Naive thymus-derived CD4-positive, alpha-beta T cell (primary cell): ENCODE data around the gene TCTN1. TPM values are rescaled to one million over a fixed set of nuclear protein-coding genes. Genes with fewer than 3 reads are reported as not detected.
"Not testable (repeated sequence)": the region's sequence is repeated elsewhere in the genome, so short reads cannot be mapped to it uniquely, and the experiment has no call there.

Source experiments
- ATAC-seq: fragments of 150-1000 bp; cut with Tn5 transposase; 2 replicates; pipeline ENCODE4 v1.10.0; 2021; ENCODE audit warnings: mild to moderate bottlenecking, moderate library complexity
- CTCF ChIA-PET: fragments of 350-600 bp; sonication (Branson Sonifier 250); formaldehyde crosslinking; loops from one replicate; lab custom pipeline; 2021; ENCODE audit warnings: antibody characterized with exemption; lab: Charles Lee
- POLR2A ChIA-PET: fragments of 350-600 bp; sonication (Branson Sonifier 250); formaldehyde crosslinking; loops from one replicate; lab custom pipeline; 2021; ENCODE audit warnings: antibody characterized with exemption, inconsistent platforms; lab: Charles Lee
- DNase-seq, 9 donors: peaks; one replicate each; pipeline versions ENCODE4 v3.0.0 to v3.0.0-alpha.2; 2020 to 2022; ENCODE audit warnings: mixed read lengths in 1 of 9
- H3K27ac ChIP-seq: one replicate; pipeline ENCODE4 v1.7.0; 2013; ENCODE audit warnings: mild to moderate bottlenecking, low read depth, low read length, moderate library complexity
- H3K27me3 ChIP-seq, 2 donors: one replicate each; pipeline ENCODE4 v1.7.0; 2013; ENCODE audit warnings: low read length in 2 of 2, mild to moderate bottlenecking in 2 of 2, moderate library complexity in 2 of 2; ENCODE audit not compliant: control insufficient read depth in 2 of 2, insufficient read depth in 2 of 2
- H3K36me3 ChIP-seq, 3 experiments: 1 replicate in 2 of 3; 2 replicates in 1 of 3; pipeline ENCODE4 v1.7.0; 2013; ENCODE audit warnings: low read length in 3 of 3, mild to moderate bottlenecking in 3 of 3, moderate library complexity in 1 of 3; ENCODE audit not compliant: insufficient read depth in 3 of 3, control insufficient read depth in 2 of 3
- H3K4me1 ChIP-seq, 2 donors: one replicate each; pipeline ENCODE4 v1.7.0; 2013; ENCODE audit warnings: low read length in 2 of 2, mild to moderate bottlenecking in 2 of 2, moderate library complexity in 1 of 2; ENCODE audit not compliant: control insufficient read depth in 2 of 2, insufficient read depth in 2 of 2
- H3K4me3 ChIP-seq: 2 replicates; pipeline ENCODE4 v1.7.0; 2013; ENCODE audit warnings: mild to moderate bottlenecking, low read length
- H3K9me3 ChIP-seq, 3 experiments: 1 replicate in 2 of 3; 2 replicates in 1 of 3; pipeline ENCODE4 v1.7.0; 2013; ENCODE audit warnings: low read length in 3 of 3; ENCODE audit not compliant: control insufficient read depth in 2 of 3
- H3K27ac Mint-ChIP-seq, 9 donors: one replicate each; pipeline ENCODE4 v1.8.0; 2020 to 2022; ENCODE audit warnings: mixed read lengths in 9 of 9, mild to moderate bottlenecking in 8 of 9, moderate library complexity in 5 of 9, inconsistent platforms in 2 of 9
- H3K27me3 Mint-ChIP-seq, 5 donors: one replicate each; pipeline ENCODE4 v1.8.0; 2021 to 2022; ENCODE audit warnings: mixed read lengths in 5 of 5, mild to moderate bottlenecking in 1 of 5
- H3K36me3 Mint-ChIP-seq, 5 donors: one replicate each; pipeline ENCODE4 v1.8.0; 2020 to 2022; ENCODE audit warnings: mixed read lengths in 5 of 5, mild to moderate bottlenecking in 3 of 5, inconsistent platforms in 1 of 5
- H3K4me1 Mint-ChIP-seq, 7 donors: one replicate each; pipeline ENCODE4 v1.8.0; 2020 to 2022; ENCODE audit warnings: mixed read lengths in 7 of 7, mild to moderate bottlenecking in 3 of 7, inconsistent platforms in 1 of 7
- H3K4me3 Mint-ChIP-seq, 10 donors: one replicate each; pipeline ENCODE4 v1.8.0; 2020 to 2022; ENCODE audit warnings: mild to moderate bottlenecking in 10 of 10, mixed read lengths in 10 of 10, moderate library complexity in 6 of 10, inconsistent platforms in 2 of 10
- H3K9me3 Mint-ChIP-seq, 11 donors: one replicate each; pipeline ENCODE4 v1.8.0; 2020 to 2022; ENCODE audit warnings: mixed read lengths in 11 of 11, mild to moderate bottlenecking in 4 of 11, inconsistent platforms in 1 of 11, moderate library complexity in 1 of 11
- intact Hi-C, 2 donors: fragments of 100-400 bp; cut with micrococcal nuclease; formaldehyde crosslinking; loops; one replicate each; pipeline ENCODE4 v1.15.1; 2023
- polyA plus RNA-seq, 2 donors: library from polyadenylated mRNA; unstranded; fragments of 300-500 nt; fragmentation: Illumina TruSeq; gene quantifications; one replicate each; pipeline ENCODE4 v1.2.3, GENCODE V29; 2021
- total RNA-seq, 6 experiments: library from RNA in 5 of 6; stranded (reverse) in 5 of 6; gene quantifications; 1 replicate in 5 of 6; 2 replicates in 1 of 6; pipeline ENCODE4 v1.2.3 and lab custom pipeline; 2021 to 2026

TCTN1 gene
- total and polyA plus RNA-seq, 7 experiments from 2014 or later: 4.2 to 13.0 (median 8.8) TPM

- no peak overlapping the region for H3K4me3 ChIP-seq
- H3K9me3 ChIP-seq: no peaks in the 10 kb centered on the region
- H3K36me3 ChIP-seq: peaks cover 0 to 27% (median 0%) of the 10 kb centered on the region in 3 experiments
- ChIA-PET CTCF (interaction anchor here (1.1 kb wide), 1 partner anchor 33 kb away, joined by 3 read pairs; no protein-coding TSS in a partner anchor), POLR2A (interaction anchor here (0.7 to 1.7 kb wide), 2 partner anchors 36 to 92 kb away, joined by 3 to 7 read pairs; partner anchors contain the start of gene TCTN1)
- Mint-ChIP-seq H3K27me3 (no peaks in the 10 kb centered on the region), H3K27ac (peak overlapping the region in 4 of 9 donors; percentile 65 to 88 (median 88)), H3K4me3 (no peak overlapping the region), H3K9me3 (no peaks in the 10 kb centered on the region), H3K4me1 (peaks cover 11 to 50% (median 33%) of the 10 kb centered on the region in 7 donors), H3K36me3 (peaks cover 11 to 46% (median 26%) of the 10 kb centered on the region in 5 donors)
- ATAC-seq (no peak), DNase-seq (no peak)
- no peaks in the 10 kb centered on the region for H3K27me3 ChIP-seq
- intact Hi-C loops: loop anchor here in 1 of 2 donors (5.0 kb wide), 1 partner anchor 38 kb away; the partner anchor contains the start of gene HVCN1
- H3K4me1 ChIP-seq: peaks cover 0 to 16% of the 10 kb centered on the region in 2 donors
- H3K27ac ChIP-seq: no peak overlapping the region
These were observed 35.5 kb downstream of the TCTN1 start for GRCh38 chr12:110649341-110649847.

DNA sequence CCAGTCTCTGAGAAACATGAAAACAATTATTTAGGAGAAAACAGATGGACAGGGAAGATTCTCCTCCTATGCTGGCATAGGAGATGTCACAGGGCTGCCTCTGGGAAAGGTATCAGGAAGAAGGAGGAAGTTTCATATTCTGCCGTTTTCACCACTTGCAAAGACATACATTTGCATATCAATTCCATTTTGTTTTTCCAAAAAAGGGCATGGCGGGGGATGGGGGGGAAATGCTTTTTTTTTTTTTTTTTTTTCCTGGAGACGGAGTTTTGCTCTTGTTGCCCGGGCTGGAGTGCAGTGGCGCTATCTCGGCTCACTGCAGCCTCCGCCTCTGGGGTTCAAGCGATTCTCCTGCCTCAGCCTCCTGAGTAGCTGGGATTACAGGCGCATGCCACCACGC is 40.3 kb downstream of the TCTN1 start:
- H3K27me3 Mint-ChIP-seq, ATAC-seq, H3K4me3 Mint-ChIP-seq, H3K9me3 ChIP-seq, H3K9me3 Mint-ChIP-seq, H3K4me1 Mint-ChIP-seq, H3K4me1 ChIP-seq, intact Hi-C loops, H3K27ac ChIP-seq, H3K4me3 ChIP-seq, DNase-seq, H3K27me3 ChIP-seq: not testable (repeated sequence)
- ChIA-PET CTCF (interaction anchor here (1.2 kb wide), 1 partner anchor 15 kb away, joined by 5 read pairs; no protein-coding TSS in a partner anchor), POLR2A (interaction anchor here (0.7 kb wide), 1 partner anchor 142 kb away, joined by 5 read pairs; no protein-coding TSS in a partner anchor)
- peaks cover 16 to 68% (median 31%) of the 10 kb centered on the region in 5 donors for H3K36me3 Mint-ChIP-seq
- peaks cover 0 to 32% (median 0%) of the 10 kb centered on the region in 3 experiments for H3K36me3 ChIP-seq
- H3K27ac Mint-ChIP-seq: peak overlapping the region in 1 of 9 donors; percentile 7

DNA sequence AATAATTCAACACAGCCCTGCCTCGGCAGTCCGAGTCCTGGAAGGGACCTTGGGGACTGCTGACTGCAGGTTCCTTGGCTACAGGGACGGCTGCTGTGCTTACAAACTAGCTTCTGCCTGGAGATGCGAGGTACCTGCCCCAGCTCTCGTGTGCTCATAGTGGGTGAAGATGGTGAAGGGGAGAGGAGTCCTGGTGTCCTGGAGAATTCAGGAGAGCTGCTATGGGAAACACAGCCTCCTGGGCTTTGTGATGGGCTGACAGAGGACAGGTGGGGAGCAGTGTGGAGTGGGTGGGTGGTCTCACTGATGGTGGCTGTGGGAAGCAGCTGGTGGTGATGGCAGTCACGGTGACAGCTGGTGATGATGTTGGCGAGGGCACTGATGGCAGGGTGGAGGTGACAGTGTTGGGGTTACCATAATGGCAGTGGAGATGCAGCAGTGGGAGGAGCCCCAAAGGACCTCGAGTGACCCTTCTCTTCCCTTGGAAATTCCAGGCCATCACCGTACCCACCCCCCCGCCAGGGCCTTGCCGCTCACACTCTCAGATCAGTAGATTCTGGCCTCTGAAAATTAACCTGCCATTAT is 42.2 kb downstream of the TCTN1 start:
- POLR2A ChIA-PET: interaction anchor here (0.6 kb wide), 1 partner anchor 863 kb away, joined by 4 read pairs; no protein-coding TSS in a partner anchor
- intact Hi-C loops: loop anchor here in 1 of 2 donors (5.0 kb wide), 1 partner anchor 41 kb away; no protein-coding TSS in a partner anchor
- H3K27me3 Mint-ChIP-seq: no peaks in the 10 kb centered on the region
- H3K36me3 Mint-ChIP-seq: peaks cover 17 to 65% (median 34%) of the 10 kb centered on the region in 5 donors
- H3K4me3 Mint-ChIP-seq: no peak overlapping the region
- H3K4me1 Mint-ChIP-seq: peaks cover under 1 to 7% (median 6%) of the 10 kb centered on the region in 7 donors
- Histone ChIP-seq H3K27me3 (no peaks in the 10 kb centered on the region), H3K36me3 (peaks cover 0 to 19% (median 0%) of the 10 kb centered on the region in 3 experiments), H3K4me1 (peaks cover under 1 to 2% of the 10 kb centered on the region in 2 donors), H3K27ac (no peak overlapping the region), H3K4me3 (no peak overlapping the region), H3K9me3 (no peaks in the 10 kb centered on the region)
- ATAC-seq (no peak), DNase-seq (no peak)
- H3K9me3 Mint-ChIP-seq: peaks cover 0 to 2% (median 0%) of the 10 kb centered on the region in 11 donors
- CTCF ChIA-PET: interaction anchor here (1.4 kb wide), 1 partner anchor 38 kb away, joined by 6 read pairs; no protein-coding TSS in a partner anchor
- H3K27ac Mint-ChIP-seq: peak overlapping the region in 1 of 9 donors; percentile 20

- Histone ChIP-seq H3K4me3 (no peak overlapping the region), H3K36me3 (peaks cover 0 to 10% (median 0%) of the 10 kb centered on the region in 3 experiments), H3K27me3 (no peaks in the 10 kb centered on the region), H3K4me1 (peaks cover 11 to 14% of the 10 kb centered on the region in 2 donors), H3K9me3 (no peaks in the 10 kb centered on the region), H3K27ac (no peak overlapping the region)
- no peak overlapping the region for H3K4me3 Mint-ChIP-seq
- ChIA-PET CTCF (no interaction called here), POLR2A (no interaction called here)
- intact Hi-C loops: loop anchor here in 1 of 2 donors (5.0 kb wide), 1 partner anchor 40 kb away; no protein-coding TSS in a partner anchor
- ATAC-seq (no peak), DNase-seq (no peak)
- no peaks in the 10 kb centered on the region for H3K27me3 Mint-ChIP-seq
- H3K36me3 Mint-ChIP-seq: peaks cover 15 to 57% (median 32%) of the 10 kb centered on the region in 5 donors
- peaks cover 0 to 4% (median 0%) of the 10 kb centered on the region in 11 donors for H3K9me3 Mint-ChIP-seq
- peak overlapping the region in 2 of 9 donors; percentile 2 to 53 for H3K27ac Mint-ChIP-seq
- H3K4me1 Mint-ChIP-seq: peaks cover 12 to 22% (median 15%) of the 10 kb centered on the region in 7 donors
These were observed 43.8 kb downstream of the TCTN1 start for GRCh38 chr12:110657747-110658146.

GRCh38 chr12:110658242-110658641 is 44.3 kb downstream of the TCTN1 start:
- no peak for DNase-seq
- peaks cover 0 to 6% (median 0%) of the 10 kb centered on the region in 11 donors for H3K9me3 Mint-ChIP-seq
- intact Hi-C loops: loop anchor here in 1 of 2 donors (5.0 kb wide), 1 partner anchor 39 kb away; no protein-coding TSS in a partner anchor

GRCh38 chr12:110658878-110659277 is 44.9 kb downstream of the TCTN1 start:
- Mint-ChIP-seq H3K4me3 (no peak overlapping the region), H3K27ac (peak overlapping the region in 1 of 9 donors; percentile 6), H3K9me3 (peaks cover 0 to 6% (median under 1%) of the 10 kb centered on the region in 11 donors), H3K4me1 (peaks cover 12 to 26% (median 15%) of the 10 kb centered on the region in 7 donors), H3K36me3 (peaks cover 12 to 54% (median 28%) of the 10 kb centered on the region in 5 donors), H3K27me3 (no peaks in the 10 kb centered on the region)
- no peak for DNase-seq
- intact Hi-C loops: loop anchor here in 1 of 2 donors (5.0 kb wide), 1 partner anchor 38 kb away; no protein-coding TSS in a partner anchor
- H3K27me3 ChIP-seq: no peaks in the 10 kb centered on the region
- no peak overlapping the region for H3K4me3 ChIP-seq
- peaks cover 11 to 14% of the 10 kb centered on the region in 2 donors for H3K4me1 ChIP-seq
- peaks cover 0 to 10% (median 0%) of the 10 kb centered on the region in 3 experiments for H3K36me3 ChIP-seq
- no peaks in the 10 kb centered on the region for H3K9me3 ChIP-seq
- no peak overlapping the region for H3K27ac ChIP-seq
- CTCF ChIA-PET: no interaction called here
- no peak for ATAC-seq
- POLR2A ChIA-PET: no interaction called here

More at GRCh38 chr12:110658242-110658641, 44.3 kb downstream of the TCTN1 start:
- H3K4me3 Mint-ChIP-seq: no peak overlapping the region
- H3K36me3 Mint-ChIP-seq: peaks cover 15 to 56% (median 32%) of the 10 kb centered on the region in 5 donors
- Histone ChIP-seq H3K9me3 (no peaks in the 10 kb centered on the region), H3K36me3 (peaks cover 0 to 10% (median 0%) of the 10 kb centered on the region in 3 experiments), H3K27me3 (no peaks in the 10 kb centered on the region), H3K4me1 (peaks cover 11 to 14% of the 10 kb centered on the region in 2 donors), H3K4me3 (no peak overlapping the region), H3K27ac (no peak overlapping the region)
- H3K4me1 Mint-ChIP-seq: peaks cover 12 to 26% (median 15%) of the 10 kb centered on the region in 7 donors
- H3K27me3 Mint-ChIP-seq: no peaks in the 10 kb centered on the region
- ChIA-PET POLR2A (no interaction called here), CTCF (interaction anchor here (0.5 kb wide), 1 partner anchor 91 kb away, joined by 4 read pairs; no protein-coding TSS in a partner anchor)
- peak overlapping the region in 1 of 9 donors; percentile 51 for H3K27ac Mint-ChIP-seq
- no peak for ATAC-seq
